Measurements from ENCODE around the gene CIITA. TPM values are rescaled to one million over a fixed set of nuclear protein-coding genes. Genes with fewer than 3 reads are reported as not detected.

The CIITA gene
- total RNA-seq, 3 donors from 2014 or later = 5.6 to 14.6 (median 11.1) TPM

DNA sequence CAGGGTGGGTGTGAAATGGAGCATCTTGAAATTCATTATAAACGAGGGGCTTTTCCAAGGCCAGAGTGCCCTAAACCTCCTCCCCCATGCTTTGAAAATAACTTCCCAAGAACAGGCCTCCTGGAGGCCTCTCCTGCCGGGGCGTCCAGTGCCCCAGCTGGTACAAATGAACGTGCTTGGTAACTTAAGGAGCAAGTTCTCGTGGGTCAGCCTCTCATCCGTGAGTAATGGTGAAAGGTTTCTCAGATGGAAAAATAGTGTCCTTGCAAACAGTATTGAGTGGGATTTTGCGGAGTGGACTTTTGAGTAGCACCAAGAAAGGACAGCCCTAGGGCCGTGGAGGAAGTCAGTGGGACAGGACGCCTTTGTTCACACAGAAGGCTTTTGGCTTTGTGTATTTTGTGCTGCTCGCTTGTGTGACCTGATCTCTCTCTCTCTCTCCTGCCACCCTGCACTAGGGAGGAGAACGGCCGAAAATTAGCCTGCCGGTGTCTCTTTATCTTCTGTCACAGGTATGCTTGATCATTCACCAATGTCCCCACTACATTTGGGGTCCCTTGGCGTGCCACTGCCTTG, 102.0 kb downstream of the CIITA start:
- H3K27ac ChIP-seq = peak overlapping the region; percentile 81 to 88
- H3K4me3 ChIP-seq = no peak overlapping the region
- DNase-seq (ENCODE audit: low spot score in 2 of 2) = no peak
- intact Hi-C loops (cut with DNase I; ENCODE audit: low total_unique reads) = no loop called here
- no peaks in the 10 kb centered on the region for H3K9me3 ChIP-seq
- H3K27me3 ChIP-seq = no peaks in the 10 kb centered on the region
- TF ChIP-seq, protein P1, sequence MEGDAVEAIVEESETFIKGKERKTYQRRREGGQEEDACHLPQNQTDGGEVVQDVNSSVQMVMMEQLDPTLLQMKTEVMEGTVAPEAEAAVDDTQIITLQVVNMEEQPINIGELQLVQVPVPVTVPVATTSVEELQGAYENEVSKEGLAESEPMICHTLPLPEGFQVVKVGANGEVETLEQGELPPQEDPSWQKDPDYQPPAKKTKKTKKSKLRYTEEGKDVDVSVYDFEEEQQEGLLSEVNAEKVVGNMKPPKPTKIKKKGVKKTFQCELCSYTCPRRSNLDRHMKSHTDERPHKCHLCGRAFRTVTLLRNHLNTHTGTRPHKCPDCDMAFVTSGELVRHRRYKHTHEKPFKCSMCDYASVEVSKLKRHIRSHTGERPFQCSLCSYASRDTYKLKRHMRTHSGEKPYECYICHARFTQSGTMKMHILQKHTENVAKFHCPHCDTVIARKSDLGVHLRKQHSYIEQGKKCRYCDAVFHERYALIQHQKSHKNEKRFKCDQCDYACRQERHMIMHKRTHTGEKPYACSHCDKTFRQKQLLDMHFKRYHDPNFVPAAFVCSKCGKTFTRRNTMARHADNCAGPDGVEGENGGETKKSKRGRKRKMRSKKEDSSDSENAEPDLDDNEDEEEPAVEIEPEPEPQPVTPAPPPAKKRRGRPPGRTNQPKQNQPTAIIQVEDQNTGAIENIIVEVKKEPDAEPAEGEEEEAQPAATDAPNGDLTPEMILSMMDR (IDR thresholded peaks at IDR 0.05) = no peak
- no peak for TF ChIP-seq POLR2A (IDR thresholded peaks at IDR 0.05)
- no peak for TF ChIP-seq POLR2AphosphoS5 (IDR thresholded peaks at IDR 0.05)
- peaks cover 0 to 5% of the 10 kb centered on the region in 2 donors for H3K4me1 ChIP-seq
- no peaks in the 10 kb centered on the region for H3K36me3 ChIP-seq

- peak; percentile 76 to 95 for DNase-seq (ENCODE audit: low spot score in 2 of 2)
- Histone ChIP-seq H3K27ac (peak overlapping the region; percentile 81 to 88), H3K4me1 (peaks cover 0 to 5% of the 10 kb centered on the region in 2 donors), H3K36me3 (no peaks in the 10 kb centered on the region), H3K9me3 (no peaks in the 10 kb centered on the region), H3K27me3 (no peaks in the 10 kb centered on the region), H3K4me3 (no peak overlapping the region)
- TF ChIP-seq, protein P1 (IDR thresholded peaks at IDR 0.05) = peak in 1 of 3 donors; percentile 14
- no peak for TF ChIP-seq POLR2AphosphoS5 (IDR thresholded peaks at IDR 0.05)
- no peak for TF ChIP-seq POLR2A (IDR thresholded peaks at IDR 0.05)
- intact Hi-C loops (cut with DNase I; ENCODE audit: low total_unique reads) = no loop called here
These were observed 103.0 kb downstream of the CIITA start for GRCh38 chr16:10979717-10980601.

DNA sequence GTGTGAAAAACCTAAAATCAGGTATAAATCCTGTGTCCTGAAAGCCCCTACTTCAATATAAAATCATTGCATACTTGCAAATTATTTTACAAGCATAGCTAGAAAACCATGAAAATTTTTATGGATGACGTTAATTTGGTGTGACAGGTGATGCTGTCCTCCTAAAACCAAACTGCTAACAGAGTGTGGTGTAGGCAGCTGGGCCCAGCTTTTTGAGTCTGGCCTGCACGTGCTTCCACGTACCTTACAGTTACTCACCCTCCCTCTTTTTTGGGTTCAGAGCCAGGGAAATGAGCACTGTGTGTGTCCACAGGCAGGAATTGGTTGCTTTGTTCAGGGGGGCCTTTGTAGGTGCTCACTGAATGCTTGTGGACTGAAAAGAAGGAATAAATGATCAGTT, 103.8 kb downstream of the CIITA start:
- Histone ChIP-seq H3K9me3 (no peaks in the 10 kb centered on the region), H3K36me3 (no peaks in the 10 kb centered on the region), H3K4me1 (peaks cover 0 to 5% of the 10 kb centered on the region in 2 donors), H3K27ac (peak overlapping the region; percentile 81 to 88), H3K4me3 (no peak overlapping the region), H3K27me3 (no peaks in the 10 kb centered on the region)
- intact Hi-C loops (cut with DNase I; ENCODE audit: low total_unique reads) = no loop called here
- TF ChIP-seq POLR2A (IDR thresholded peaks at IDR 0.05) (no peak), POLR2AphosphoS5 (IDR thresholded peaks at IDR 0.05) (no peak)
- TF ChIP-seq, protein P1 (IDR thresholded peaks at IDR 0.05) = no peak
- DNase-seq (ENCODE audit: low spot score in 2 of 2) = no peak

GRCh38 chr16:10981697-10982216, 104.8 kb downstream of the CIITA start:
- Histone ChIP-seq H3K4me1 (peaks cover 0 to 5% of the 10 kb centered on the region in 2 donors), H3K9me3 (no peaks in the 10 kb centered on the region), H3K27ac (peak overlapping the region in 1 of 2 donors; percentile 49), H3K4me3 (no peak overlapping the region), H3K36me3 (no peaks in the 10 kb centered on the region), H3K27me3 (no peaks in the 10 kb centered on the region)
- no peak for DNase-seq (ENCODE audit: low spot score in 2 of 2)
- intact Hi-C loops (cut with DNase I; ENCODE audit: low total_unique reads) = no loop called here
- TF ChIP-seq POLR2A (IDR thresholded peaks at IDR 0.05) (no peak), POLR2AphosphoS5 (IDR thresholded peaks at IDR 0.05) (no peak)
- TF ChIP-seq, protein P1 (IDR thresholded peaks at IDR 0.05) = no peak
